CD14-positive monocyte (primary cell): ENCODE measurements around the gene EPC1. TPM values are rescaled to one million over a fixed set of nuclear protein-coding genes. Genes with fewer than 3 reads are reported as not detected.

Experiments
- DNase-seq, 3 donors: peaks; one replicate each; pipeline ENCODE4 v3.0.0-alpha.2; 2011 to 2022
- H2AFZ ChIP-seq: 2 replicates; pipeline ENCODE4 v1.6.0; 2012; ENCODE audit warnings: mild to moderate bottlenecking, low read depth, low read length, inconsistent platforms; ENCODE audit not compliant: insufficient read depth, poor library complexity, severe bottlenecking
- H3K27ac ChIP-seq, 2 donors: 1 replicate in 1 of 2; 2 replicates in 1 of 2; pipeline ENCODE4 v1.5.1; 2012 to 2013; ENCODE audit warnings: low read length in 2 of 2, control low read depth in 1 of 2, inconsistent platforms in 1 of 2, low read depth in 1 of 2, mild to moderate bottlenecking in 1 of 2
- H3K27me3 ChIP-seq, 2 donors: one replicate each; pipeline versions ENCODE4 v1.6.0 to v1.6.1; 2011 to 2013; ENCODE audit warnings: low read length in 2 of 2; ENCODE audit not compliant: control insufficient read depth in 2 of 2, insufficient read depth in 2 of 2
- H3K36me3 ChIP-seq, 2 donors: replicated peaks in 1 of 2; 1 replicate in 1 of 2; 2 replicates in 1 of 2; pipeline versions ENCODE4 v1.5.1 to v1.6.1; 2012 to 2013; ENCODE audit warnings: low read length in 2 of 2, control low read depth in 1 of 2, inconsistent platforms in 1 of 2, mild to moderate bottlenecking in 1 of 2; ENCODE audit not compliant: insufficient read depth in 2 of 2, control insufficient read depth in 1 of 2
- H3K4me1 ChIP-seq, 2 donors: 1 replicate in 1 of 2; 2 replicates in 1 of 2; pipeline versions ENCODE4 v1.5.1 to v1.6.1; 2012 to 2013; ENCODE audit warnings: low read length in 2 of 2, control low read depth in 1 of 2, inconsistent platforms in 1 of 2, mild to moderate bottlenecking in 1 of 2, moderate library complexity in 1 of 2; ENCODE audit not compliant: insufficient read depth in 2 of 2, control insufficient read depth in 1 of 2
- H3K4me2 ChIP-seq: replicated peaks from 2 replicates; pipeline ENCODE3; 2012; ENCODE audit warnings: low read length, moderate library complexity, mild to moderate bottlenecking; ENCODE audit not compliant: poor library complexity, severe bottlenecking; ENCODE audit errors: extremely low read depth
- H3K4me3 ChIP-seq, 3 experiments: fragments of 200-600 bp in 1 of 3; sonication (generic) in 1 of 3; replicated peaks in 1 of 3; 1 replicate in 2 of 3; 2 replicates in 1 of 3; pipeline ENCODE4 v1.5.1; 2011 to 2013; ENCODE audit warnings: low read length in 3 of 3, mild to moderate bottlenecking in 3 of 3, control low read depth in 2 of 3, low read depth in 2 of 3, inconsistent platforms in 1 of 3, moderate library complexity in 1 of 3
- H3K79me2 ChIP-seq: 2 replicates; pipeline ENCODE4 v1.6.0; 2012; ENCODE audit warnings: mild to moderate bottlenecking, control low read depth, inconsistent platforms, low read length, moderate library complexity; ENCODE audit not compliant: insufficient read depth
- H3K9ac ChIP-seq: 2 replicates; pipeline ENCODE4 v1.6.0; 2017; ENCODE audit warnings: low read length, mild to moderate bottlenecking; ENCODE audit not compliant: insufficient read depth, poor library complexity, severe bottlenecking
- H3K9me3 ChIP-seq, 2 donors: replicated peaks in 1 of 2; 1 replicate in 1 of 2; 2 replicates in 1 of 2; pipeline versions ENCODE4 v1.5.1 to v1.6.1; 2012 to 2013; ENCODE audit warnings: low read length in 2 of 2, control low read depth in 1 of 2; ENCODE audit not compliant: control insufficient read depth in 1 of 2, insufficient read depth in 1 of 2
- H4K20me1 ChIP-seq: 2 replicates; pipeline ENCODE4 v1.6.0; 2012; ENCODE audit warnings: mild to moderate bottlenecking, low read length, control low read depth, moderate library complexity; ENCODE audit not compliant: insufficient read depth
- H3K27ac Mint-ChIP-seq, 7 donors: one replicate each; pipeline ENCODE4 v1.8.0; 2020; ENCODE audit warnings: mild to moderate bottlenecking in 7 of 7, mixed read lengths in 7 of 7, moderate library complexity in 6 of 7, inconsistent platforms in 2 of 7
- H3K27me3 Mint-ChIP-seq, 3 donors: one replicate each; pipeline ENCODE4 v1.8.0; 2021 to 2022; ENCODE audit warnings: low read depth in 3 of 3, mild to moderate bottlenecking in 3 of 3, mixed read lengths in 3 of 3, moderate library complexity in 3 of 3, inconsistent platforms in 1 of 3
- H3K36me3 Mint-ChIP-seq, 2 donors: one replicate each; pipeline ENCODE4 v1.8.0; 2020; ENCODE audit warnings: mixed read lengths in 2 of 2, inconsistent platforms in 1 of 2, mild to moderate bottlenecking in 1 of 2
- H3K4me1 Mint-ChIP-seq: one replicate; pipeline ENCODE4 v1.8.0; 2020; ENCODE audit warnings: mild to moderate bottlenecking, mixed read lengths
- H3K4me3 Mint-ChIP-seq, 2 donors: one replicate each; pipeline ENCODE4 v1.8.0; 2020; ENCODE audit warnings: mild to moderate bottlenecking in 2 of 2, mixed read lengths in 2 of 2, moderate library complexity in 1 of 2
- H3K9me3 Mint-ChIP-seq, 7 donors: one replicate each; pipeline ENCODE4 v1.8.0; 2020 to 2022; ENCODE audit warnings: mixed read lengths in 7 of 7, mild to moderate bottlenecking in 6 of 7, moderate library complexity in 6 of 7, inconsistent platforms in 2 of 7
- WGBS: methylation state at CpG from one replicate; pipeline ENCODE4 v1.1.5; 2013; ENCODE audit warnings: missing lambda C conversion rate; ENCODE audit not compliant: insufficient coverage; 5-methylcytosine and 5-hydroxymethylcytosine counted together
- intact Hi-C, 2 donors: fragments of 100-400 bp; cut with micrococcal nuclease; formaldehyde crosslinking; loops; one replicate each; pipeline versions ENCODE4 v1.15.0 to v1.15.1; 2023
- polyA plus RNA-seq, 3 donors: library from polyadenylated mRNA; depleted of rRNA in 1 of 3; unstranded in 2 of 3; stranded (reverse) in 1 of 3; fragments of 300-500 nt in 2 of 3; fragments of >200 nt in 1 of 3; fragmentation: Illumina TruSeq in 2 of 3; gene quantifications; 1 replicate in 2 of 3; 2 replicates in 1 of 3; pipeline ENCODE4 v1.2.3, GENCODE V29; 2012 to 2021
- TF ChIP-seq, protein P1 (sequence below): fragments of 200-600 bp; IDR thresholded peaks from one replicate; pipeline ENCODE4 v1.8.0; 2022; ENCODE audit warnings: antibody characterized with exemption, mild to moderate bottlenecking

Gene EPC1
- polyA plus RNA-seq, 3 donors = 28.3 to 60.8 (median 31.0) TPM

DNA sequence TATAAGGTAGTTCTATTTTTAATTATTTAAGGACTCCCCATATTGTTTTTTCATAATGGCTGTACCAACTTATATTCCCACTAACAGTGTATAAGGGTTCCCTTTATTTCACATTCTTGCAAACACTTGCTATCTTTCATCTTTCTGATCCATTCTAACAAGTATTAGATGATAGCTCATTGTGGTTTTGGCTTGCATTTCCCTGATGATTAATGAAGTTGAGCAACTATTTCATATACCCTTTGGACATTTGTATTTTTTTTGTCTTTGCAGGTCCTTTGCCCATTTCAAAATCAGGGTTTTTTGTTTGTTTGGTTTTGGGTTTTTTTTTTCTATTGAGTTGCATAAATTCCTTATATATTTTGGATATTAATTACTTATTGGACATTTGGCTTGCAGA is 107.2 kb downstream of the EPC1 start:
- H3K27me3 Mint-ChIP-seq = peaks cover 0 to 1% (median 0%) of the 10 kb centered on the region in 3 donors
- no peaks in the 10 kb centered on the region for H3K36me3 Mint-ChIP-seq
- H2AFZ ChIP-seq = no peak overlapping the region
- peak; percentile 20 to 57 (median 46) for DNase-seq
- H3K4me2 ChIP-seq = peak overlapping the region; percentile 23
- H3K9me3 ChIP-seq = no peaks in the 10 kb centered on the region
- no peaks in the 10 kb centered on the region for H3K79me2 ChIP-seq
- H3K27ac ChIP-seq = peak overlapping the region in 1 of 2 donors; percentile 42
- intact Hi-C loops = no loop called here
- H3K4me3 Mint-ChIP-seq = peak overlapping the region in 1 of 2 donors; percentile 49
- TF ChIP-seq, protein P1, sequence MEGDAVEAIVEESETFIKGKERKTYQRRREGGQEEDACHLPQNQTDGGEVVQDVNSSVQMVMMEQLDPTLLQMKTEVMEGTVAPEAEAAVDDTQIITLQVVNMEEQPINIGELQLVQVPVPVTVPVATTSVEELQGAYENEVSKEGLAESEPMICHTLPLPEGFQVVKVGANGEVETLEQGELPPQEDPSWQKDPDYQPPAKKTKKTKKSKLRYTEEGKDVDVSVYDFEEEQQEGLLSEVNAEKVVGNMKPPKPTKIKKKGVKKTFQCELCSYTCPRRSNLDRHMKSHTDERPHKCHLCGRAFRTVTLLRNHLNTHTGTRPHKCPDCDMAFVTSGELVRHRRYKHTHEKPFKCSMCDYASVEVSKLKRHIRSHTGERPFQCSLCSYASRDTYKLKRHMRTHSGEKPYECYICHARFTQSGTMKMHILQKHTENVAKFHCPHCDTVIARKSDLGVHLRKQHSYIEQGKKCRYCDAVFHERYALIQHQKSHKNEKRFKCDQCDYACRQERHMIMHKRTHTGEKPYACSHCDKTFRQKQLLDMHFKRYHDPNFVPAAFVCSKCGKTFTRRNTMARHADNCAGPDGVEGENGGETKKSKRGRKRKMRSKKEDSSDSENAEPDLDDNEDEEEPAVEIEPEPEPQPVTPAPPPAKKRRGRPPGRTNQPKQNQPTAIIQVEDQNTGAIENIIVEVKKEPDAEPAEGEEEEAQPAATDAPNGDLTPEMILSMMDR = no peak
- H3K4me3 ChIP-seq = peak overlapping the region in 1 of 3 experiments; percentile 28
- H3K27me3 ChIP-seq = no peaks in the 10 kb centered on the region
- peaks cover 0 to 2% (median 0%) of the 10 kb centered on the region in 7 donors for H3K9me3 Mint-ChIP-seq
- H3K36me3 ChIP-seq = no peaks in the 10 kb centered on the region
- H3K9ac ChIP-seq = no peak overlapping the region
- peaks cover 35% of the 10 kb centered on the region for H3K4me1 Mint-ChIP-seq
- H3K27ac Mint-ChIP-seq = peak overlapping the region in 3 of 7 donors; percentile 45 to 78 (median 72)
- no peaks in the 10 kb centered on the region for H4K20me1 ChIP-seq
- peaks cover 16 to 27% of the 10 kb centered on the region in 2 donors for H3K4me1 ChIP-seq

DNA sequence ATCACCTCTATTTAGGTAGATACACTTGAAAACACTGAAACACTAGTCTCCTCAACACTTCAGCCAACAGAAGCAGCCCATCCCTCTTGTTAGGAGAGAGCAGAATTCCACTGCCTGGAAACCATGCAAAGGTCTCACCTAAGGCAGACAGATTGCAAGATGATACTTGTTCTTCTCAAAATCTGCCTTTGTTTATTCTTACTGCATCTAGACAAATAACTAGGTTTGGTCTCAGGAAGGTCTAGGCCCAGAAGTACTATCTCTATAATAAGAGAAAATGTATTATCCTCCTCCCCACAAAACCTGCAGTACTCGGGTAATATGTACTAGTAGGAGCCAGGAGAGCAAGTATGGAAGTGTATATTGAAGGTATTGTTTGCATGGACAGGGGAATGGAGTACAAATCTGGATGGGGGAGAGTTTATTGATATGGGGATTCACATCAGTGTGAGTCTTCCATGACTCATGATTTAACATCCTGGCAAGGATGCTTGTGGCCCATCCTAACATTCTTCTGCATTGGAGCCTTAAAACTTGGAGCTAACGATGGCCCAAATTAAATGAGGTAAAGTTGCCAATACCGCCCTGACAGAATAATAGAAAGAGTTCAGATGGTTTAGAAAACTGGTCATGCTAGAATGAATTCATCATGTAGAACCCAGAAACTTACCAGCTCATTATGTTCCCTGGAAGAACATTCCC is 109.2 kb downstream of the EPC1 start:
- no peak overlapping the region for H3K27ac Mint-ChIP-seq
- H3K27ac ChIP-seq = no peak overlapping the region
- H3K4me3 Mint-ChIP-seq = no peak overlapping the region
- no peaks in the 10 kb centered on the region for H4K20me1 ChIP-seq
- H3K4me1 Mint-ChIP-seq = peaks cover 32% of the 10 kb centered on the region
- no peak for DNase-seq
- no peak overlapping the region for H3K4me2 ChIP-seq
- peaks cover 2 to 12% (median 5%) of the 10 kb centered on the region in 7 donors for H3K9me3 Mint-ChIP-seq
- no peaks in the 10 kb centered on the region for H3K36me3 Mint-ChIP-seq
- H3K27me3 Mint-ChIP-seq = peaks cover 0 to 1% (median 0%) of the 10 kb centered on the region in 3 donors
- no peak overlapping the region for H3K9ac ChIP-seq
- no CpG with 5 or more reads among the region's 3 CpGs for WGBS
- intact Hi-C loops = no loop called here
- no peaks in the 10 kb centered on the region for H3K9me3 ChIP-seq
- H2AFZ ChIP-seq = no peak overlapping the region
- no peaks in the 10 kb centered on the region for H3K79me2 ChIP-seq
- H3K4me1 ChIP-seq = peaks cover 16 to 27% of the 10 kb centered on the region in 2 donors
- TF ChIP-seq, protein P1 = no peak
- H3K36me3 ChIP-seq = no peaks in the 10 kb centered on the region
- H3K4me3 ChIP-seq = no peak overlapping the region
- H3K27me3 ChIP-seq = no peaks in the 10 kb centered on the region
